H1 (cell line): ENCODE results near the gene SPTBN1. TPM values are rescaled to one million over a fixed set of nuclear protein-coding genes. Genes with fewer than 3 reads are reported as not detected.

ENCODE experiments used
- CTCF ChIA-PET: fragments of 300-600 bp; sonication (Branson Sonifier 250); formaldehyde crosslinking; loops from one replicate; lab custom pipeline; 2021; ENCODE audit not compliant: partially characterized antibody; lab: Charles Lee
- POLR2A ChIA-PET: fragments of 300-600 bp; sonication (Branson Sonifier 250); formaldehyde crosslinking; loops from one replicate; lab custom pipeline; 2021; ENCODE audit warnings: inconsistent platforms; ENCODE audit not compliant: partially characterized antibody; lab: Charles Lee
- DNase-seq, 2 experiments: peaks; one replicate each; pipeline versions ENCODE4 v3.0.0 to v3.0.0-alpha.2; 2010 to 2022; ENCODE audit warnings: low spot score in 2 of 2, low read depth in 1 of 2, mixed read lengths in 1 of 2
- FAIRE-seq: peaks from 2 replicates; lab custom pipeline; 2011; peaks lifted over from hg19 to GRCh38; lab: Jason Lieb, UNC
- H2AFZ ChIP-seq: 2 replicates; pipeline ENCODE4 v1.8.1; 2012; ENCODE audit warnings: low read length, inconsistent platforms
- H2AK5ac ChIP-seq: 2 replicates; pipeline ENCODE4 v1.6.1; 2013; ENCODE audit warnings: low read depth, low read length
- H2BK120ac ChIP-seq: replicated peaks from 2 replicates; pipeline ENCODE3; 2013; ENCODE audit warnings: low read depth, low read length, inconsistent platforms
- H2BK12ac ChIP-seq: 2 replicates; pipeline ENCODE4 v1.6.1; 2013; ENCODE audit warnings: low read depth, low read length
- H2BK15ac ChIP-seq: 2 replicates; pipeline ENCODE4 v1.6.1; 2013; ENCODE audit warnings: low read length
- H2BK20ac ChIP-seq: 2 replicates; pipeline ENCODE4 v1.6.1; 2013; ENCODE audit warnings: low read length
- H2BK5ac ChIP-seq: 2 replicates; pipeline ENCODE4 v1.6.1; 2013; ENCODE audit warnings: low read depth, low read length
- H3K14ac ChIP-seq: 2 replicates; pipeline ENCODE4 v1.6.1; 2013; ENCODE audit warnings: inconsistent platforms; ENCODE audit not compliant: insufficient read length
- H3K18ac ChIP-seq: 2 replicates; pipeline ENCODE4 v1.6.1; 2013; ENCODE audit warnings: low read length; ENCODE audit errors: extremely low read depth
- H3K23ac ChIP-seq: 2 replicates; pipeline ENCODE4 v1.6.1; 2013; ENCODE audit warnings: inconsistent platforms; ENCODE audit not compliant: insufficient read length
- H3K23me2 ChIP-seq: 2 replicates; pipeline ENCODE4 v1.6.1; 2013; ENCODE audit warnings: low read depth, low read length
- H3K27ac ChIP-seq: 2 replicates; pipeline ENCODE4 v1.6.1; 2011; ENCODE audit warnings: low read depth, low read length, inconsistent platforms
- H3K27me3 ChIP-seq, 4 experiments: replicated peaks in 1 of 4; 1 replicate in 1 of 4; 2 replicates in 3 of 4; pipeline versions ENCODE4 v1.6.1 to v1.8.1; 2011 to 2013; ENCODE audit warnings: low read length in 3 of 4, mild to moderate bottlenecking in 3 of 4, inconsistent platforms in 2 of 4, mixed read lengths in 2 of 4, moderate library complexity in 1 of 4; ENCODE audit not compliant: control insufficient read depth in 3 of 4, insufficient read depth in 3 of 4; ENCODE audit errors: extremely low read depth in 1 of 4
- H3K36me3 ChIP-seq, 4 experiments: 2 replicates each; pipeline versions ENCODE4 v1.6.1 to v1.8.1; 2011 to 2013; ENCODE audit warnings: mild to moderate bottlenecking in 4 of 4, low read length in 3 of 4, moderate library complexity in 2 of 4, control low read depth in 1 of 4, inconsistent platforms in 1 of 4; ENCODE audit not compliant: insufficient read depth in 4 of 4, control insufficient read depth in 2 of 4
- H3K4ac ChIP-seq: replicated peaks from 2 replicates; pipeline ENCODE3; 2013; ENCODE audit warnings: low read length, low read depth, mixed read lengths, inconsistent platforms; ENCODE audit not compliant: insufficient read length
- H3K4me1 ChIP-seq, 4 experiments: replicated peaks in 1 of 4; 1 replicate in 1 of 4; 2 replicates in 3 of 4; pipeline versions ENCODE4 v1.6.1 to v1.8.1; 2011 to 2013; ENCODE audit warnings: low read length in 3 of 4, inconsistent platforms in 2 of 4, mixed read lengths in 1 of 4; ENCODE audit not compliant: insufficient read depth in 4 of 4, control insufficient read depth in 3 of 4
- H3K4me2 ChIP-seq, 2 experiments: 2 replicates each; pipeline versions ENCODE4 v1.6.1 to v1.8.1; 2011 to 2013; ENCODE audit warnings: low read depth in 2 of 2, low read length in 2 of 2, control low read depth in 1 of 2, inconsistent platforms in 1 of 2, mild to moderate bottlenecking in 1 of 2; ENCODE audit not compliant: insufficient read depth in 1 of 2
- H3K4me3 ChIP-seq, 4 experiments: fragments of 200-600, 300-600 bp in 1 of 4; sonication (generic), shearing (Covaris generic), sonication (Bioruptor Twin) in 1 of 4; 2 replicates each; pipeline versions ENCODE4 v1.5.1 to v1.8.1; 2011 to 2016; ENCODE audit warnings: low read length in 4 of 4, low read depth in 3 of 4, control low read depth in 2 of 4, inconsistent platforms in 2 of 4, mild to moderate bottlenecking in 2 of 4, mixed read lengths in 1 of 4, moderate library complexity in 1 of 4; ENCODE audit not compliant: insufficient read depth in 2 of 4; ENCODE audit errors: extremely low read depth in 1 of 4
- H3K56ac ChIP-seq: replicated peaks from 2 replicates; pipeline ENCODE3; 2013; ENCODE audit warnings: low read depth, mild to moderate bottlenecking, mixed read lengths, low read length, inconsistent platforms; ENCODE audit not compliant: insufficient read length
- H3K79me1 ChIP-seq: 2 replicates; pipeline ENCODE4 v1.6.1; 2013; ENCODE audit warnings: low read depth, low read length, control low read depth
- H3K79me2 ChIP-seq, 2 experiments: 2 replicates each; pipeline versions ENCODE4 v1.6.1 to v1.8.1; 2012 to 2013; ENCODE audit warnings: low read length in 2 of 2, mild to moderate bottlenecking in 2 of 2, inconsistent platforms in 1 of 2; ENCODE audit not compliant: insufficient read depth in 2 of 2, control insufficient read depth in 1 of 2
- H3K9ac ChIP-seq, 4 experiments: replicated peaks in 1 of 4; 1 replicate in 1 of 4; 2 replicates in 3 of 4; pipeline versions ENCODE4 v1.6.1 to v1.8.1; 2011 to 2013; ENCODE audit warnings: low read depth in 3 of 4, low read length in 3 of 4, control low read depth in 2 of 4, mild to moderate bottlenecking in 2 of 4, moderate library complexity in 2 of 4, inconsistent platforms in 1 of 4; ENCODE audit errors: extremely low read depth in 1 of 4
- H3K9me3 ChIP-seq, 2 experiments: 2 replicates each; pipeline versions ENCODE4 v1.6.1 to v1.8.1; 2012 to 2013; ENCODE audit warnings: mild to moderate bottlenecking in 2 of 2, moderate library complexity in 2 of 2, control low read depth in 1 of 2, inconsistent platforms in 1 of 2, low read depth in 1 of 2, low read length in 1 of 2, mixed read lengths in 1 of 2; ENCODE audit not compliant: insufficient read depth in 2 of 2
- H4K20me1 ChIP-seq, 2 experiments: replicated peaks in 1 of 2; 2 replicates each; pipeline versions ENCODE3 to v1.8.1; 2011 to 2013; ENCODE audit warnings: inconsistent platforms in 2 of 2, low read length in 2 of 2, mild to moderate bottlenecking in 1 of 2; ENCODE audit not compliant: insufficient read depth in 2 of 2, control insufficient read depth in 1 of 2
- H4K5ac ChIP-seq: 2 replicates; pipeline ENCODE4 v1.6.1; 2013; ENCODE audit warnings: low read length, low read depth, mixed read lengths, inconsistent platforms; ENCODE audit not compliant: insufficient read length
- H4K8ac ChIP-seq: 2 replicates; pipeline ENCODE4 v1.8.0; 2013; ENCODE audit warnings: mild to moderate bottlenecking, moderate library complexity, low read length, inconsistent platforms; ENCODE audit not compliant: insufficient read depth; ENCODE audit errors: extremely low read depth
- H4K91ac ChIP-seq: replicated peaks from 2 replicates; pipeline ENCODE3; 2013; ENCODE audit warnings: low read length, mixed read lengths, inconsistent platforms; ENCODE audit not compliant: insufficient read length
- CBX5 ChIP-seq: fragments of 300-800, 300-1000 bp; sonication (generic); IDR thresholded peaks from 2 replicates; pipeline ENCODE4 v1.7.1; 2016; ENCODE audit warnings: antibody characterized with exemption, low read length, low read depth
- CTBP2 ChIP-seq: IDR thresholded peaks from 2 replicates; pipeline ENCODE4 v1.7.0; 2011; ENCODE audit warnings: borderline replicate concordance, mild to moderate bottlenecking, moderate library complexity, mixed read lengths, low read length; ENCODE audit not compliant: insufficient read depth, insufficient read length
- GTF2F1 ChIP-seq: IDR thresholded peaks from 2 replicates; pipeline ENCODE4 v1.6.1; 2012; ENCODE audit warnings: low read depth, low read length, improper control_type of control experiment, borderline replicate concordance
- MAFK ChIP-seq: IDR thresholded peaks from 2 replicates; pipeline ENCODE4 v1.6.1; 2012; ENCODE audit warnings: low read depth, mild to moderate bottlenecking, improper control_type of control experiment, low read length
- POLR2A ChIP-seq, 2 experiments: IDR thresholded peaks; 1 replicate in 1 of 2; 2 replicates in 1 of 2; pipeline ENCODE4 v1.6.1; 2011; ENCODE audit warnings: low read depth in 2 of 2, low read length in 2 of 2, mild to moderate bottlenecking in 2 of 2; ENCODE audit errors: control extremely low read depth in 1 of 2
- SP2 ChIP-seq: IDR thresholded peaks from 2 replicates; pipeline ENCODE4 v1.6.1; 2012; ENCODE audit warnings: mild to moderate bottlenecking, low read length, inconsistent platforms
- WGBS, 2 experiments: shearing (Covaris generic) in 1 of 2; methylation state at CpG; one replicate each; pipeline versions ENCODE4 v1.1.6 to v1.1.7; 2013 to 2015; ENCODE audit warnings: low lambda C conversion rate in 2 of 2, mixed read lengths in 2 of 2, inconsistent platforms in 1 of 2, low coverage in 1 of 2, missing lambda C conversion rate in 1 of 2; ENCODE audit not compliant: insufficient replicate concordance in 2 of 2, insufficient coverage in 1 of 2, insufficient read length in 1 of 2; ENCODE audit errors: extremely low coverage in 1 of 2, missing lambda C conversion rate in 1 of 2; 5-methylcytosine and 5-hydroxymethylcytosine counted together
- polyA plus RNA-seq, 7 experiments: library from polyadenylated mRNA; depleted of rRNA in 3 of 7; stranded (reverse) in 5 of 7; unstranded in 2 of 7; fragments of >200 nt in 5 of 7; fragments of 200-250 nt in 2 of 7; gene quantifications; 1 replicate in 5 of 7; 2 replicates in 1 of 7; 4 replicates in 1 of 7; pipeline versions ENCODE4 v1.2.1 to v1.2.3, GENCODE V29; 2011 to 2013; ENCODE audit warnings: missing spikeins in 2 of 7, mixed read lengths in 2 of 7
- total RNA-seq: library from RNA; stranded (reverse); fragmentation: NEBNext Ultra II Directional; extraction: Animal tissue kit (Norgen Biotek cat#: 25700); gene quantifications from 2 replicates; pipeline ENCODE4 v1.2.1, GENCODE V29; 2021

The SPTBN1 gene
- total and polyA plus RNA-seq, 2 of the 8 experiments (the other 6 are each of a cell fraction or from before 2014, with no cell fraction given) = 31.8 to 180 TPM

GRCh38 chr2:54539683-54540082 is 83.6 kb downstream of the SPTBN1 start:
- H3K36me3 ChIP-seq = no peaks in the 10 kb centered on the region; a peak in 1 of 8 replicates
- no peak overlapping the region for H3K14ac ChIP-seq
- no peak overlapping the region for H3K23ac ChIP-seq
- H3K4ac ChIP-seq = no peak overlapping the region
- no peaks in the 10 kb centered on the region; the same call in 1 of the 2 replicates for H3K79me1 ChIP-seq
- no peaks in the 10 kb centered on the region for H3K9me3 ChIP-seq
- no peak overlapping the region for H2BK20ac ChIP-seq
- peaks cover 2 to 4% of the 10 kb centered on the region in 2 experiments for H4K20me1 ChIP-seq
- WGBS, 2 experiments = 89% methylated on average over 6 of the region's 6 CpGs; no CpG with 5 or more reads in 1 of the 2 experiments
- no peak overlapping the region for H4K91ac ChIP-seq
- no peak overlapping the region for H2AFZ ChIP-seq
- H3K27me3 ChIP-seq = no peaks in the 10 kb centered on the region
- no peak overlapping the region for H2BK15ac ChIP-seq
- H3K23me2 ChIP-seq = no peaks in the 10 kb centered on the region
- no peak overlapping the region for H2AK5ac ChIP-seq
- no peaks in the 10 kb centered on the region for H3K4me1 ChIP-seq
- POLR2A ChIA-PET = interaction anchor here (0.6 to 6.0 kb wide), 2 partner anchors 19 to 744 kb away, joined by 5 to 30 read pairs; no protein-coding TSS in a partner anchor
- H3K56ac ChIP-seq = no peak overlapping the region
- H4K8ac ChIP-seq = no peak overlapping the region
- CTCF ChIA-PET = interaction anchor here (0.7 to 1.9 kb wide), 6 partner anchors 8 to 126 kb away, joined by 3 to 6 read pairs (median 4); no protein-coding TSS in a partner anchor
- no peak overlapping the region for H2BK5ac ChIP-seq
- no peak overlapping the region for H3K9ac ChIP-seq
- H3K27ac ChIP-seq = no peak overlapping the region
- H3K18ac ChIP-seq = no peak overlapping the region
- H3K4me3 ChIP-seq = no peak overlapping the region
- no peak overlapping the region for H4K5ac ChIP-seq
- H3K79me2 ChIP-seq = no peaks in the 10 kb centered on the region
- H2BK12ac ChIP-seq = no peak overlapping the region
- H3K4me2 ChIP-seq = no peak overlapping the region
- no peak overlapping the region for H2BK120ac ChIP-seq
- DNase-seq (no peak), FAIRE-seq (no peak)
- TF ChIP-seq CBX5 (no peak), CTBP2 (no peak), SP2 (no peak), GTF2F1 (no peak), POLR2A (IDR thresholded peaks at IDR 0.05; ENCODE audit: control extremely low read depth in 1 of 2, low read depth in 2 of 2, low read length in 2 of 2) (no peak), MAFK (no peak)
